HG02938 (cell line): ENCODE data around the gene CAND2.

Experiments
- ATAC-seq: cut with Tn5 transposase; IDR thresholded peaks from one replicate; pipeline ENCODE4 v1.9.1; 2021; ENCODE audit warnings: mild to moderate bottlenecking, moderate library complexity; ENCODE audit not compliant: unreplicated experiment

Gene CAND2

GRCh38 chr3:12803371-12803770 lies 6.9 kb downstream of the CAND2 start:
- ATAC-seq = no peak

GRCh38 chr3:12807066-12807465 lies 10.6 kb downstream of the CAND2 start:
- ATAC-seq = no peak

GRCh38 chr3:12807601-12808359 lies 11.3 kb downstream of the CAND2 start:
- no peak for ATAC-seq

GRCh38 chr3:12808587-12808986 lies 12.1 kb downstream of the CAND2 start:
- no peak for ATAC-seq

- ATAC-seq = no peak
These were observed 12.5 kb downstream of the CAND2 start for GRCh38 chr3:12809001-12809400.

GRCh38 chr3:12809435-12809834 lies 13.0 kb downstream of the CAND2 start:
- ATAC-seq = no peak

GRCh38 chr3:12810013-12810780 lies 13.7 kb downstream of the CAND2 start:
- peak; percentile 98 for ATAC-seq

GRCh38 chr3:12810961-12811360 lies 14.5 kb downstream of the CAND2 start:
- ATAC-seq = no peak

- ATAC-seq = no peak
These were observed 16.3 kb downstream of the CAND2 start for GRCh38 chr3:12812812-12813211.

GRCh38 chr3:12813967-12814366 lies 17.5 kb downstream of the CAND2 start:
- no peak for ATAC-seq

GRCh38 chr3:12815078-12815477 lies 18.6 kb downstream of the CAND2 start:
- ATAC-seq = no peak

- ATAC-seq = no peak
These were observed 19.2 kb downstream of the CAND2 start for GRCh38 chr3:12815719-12816118.

- no peak for ATAC-seq
These were observed 20.3 kb downstream of the CAND2 start for GRCh38 chr3:12816521-12817342.

- ATAC-seq = no peak
These were observed 20.8 kb downstream of the CAND2 start for GRCh38 chr3:12817343-12817710.

GRCh38 chr3:12818273-12818672 lies 21.8 kb downstream of the CAND2 start:
- ATAC-seq = no peak

- no peak for ATAC-seq
These were observed 22.3 kb downstream of the CAND2 start for GRCh38 chr3:12818773-12819172.

- ATAC-seq = no peak
These were observed 26.4 kb downstream of the CAND2 start for GRCh38 chr3:12822725-12823373.

- ATAC-seq = no peak
These were observed 27.8 kb downstream of the CAND2 start for GRCh38 chr3:12824299-12824698.

GRCh38 chr3:12825156-12825555 lies 28.7 kb downstream of the CAND2 start:
- ATAC-seq = no peak

GRCh38 chr3:12828751-12829150 lies 32.3 kb downstream of the CAND2 start:
- ATAC-seq = no peak

- ATAC-seq = no peak
These were observed 32.9 kb downstream of the CAND2 start for GRCh38 chr3:12829404-12829803.
